K562 (cell line): ENCODE results near the gene RABEPK. TPM values are rescaled to one million over a fixed set of nuclear protein-coding genes. Genes with fewer than 3 reads are reported as not detected.
A peak's percentile ranks its signal among the peaks of the same experiment; 100 is the strongest.

Source experiments
- ATAC-seq: fragments of 200-7000 bp; cut with Tn5 transposase; 3 replicates; pipeline ENCODE4 v1.9.1; 2020; ENCODE audit warnings: moderate library complexity
- BruUV-seq: library from RNA; stranded (reverse); fragments of 400-500 nt; replicated peaks from 2 replicates; lab custom pipeline; 2021; lab: Mats Ljungman, UMichigan
- CTCF ChIA-PET: fragments of 300-600 bp; formaldehyde crosslinking; extraction: SDS; loops from one replicate; lab custom pipeline; 2021; ENCODE audit warnings: low intra/inter-chr PET ratio; lab: Yijun Ruan, JAX
- POLR2A ChIA-PET: fragments of 300-600, 350-650 bp; sonication (Branson Sonifier 250); formaldehyde crosslinking; extraction: SDS; loops from one replicate; lab custom pipeline; 2021; ENCODE audit warnings: antibody characterized with exemption, inconsistent platforms; lab: Yijun Ruan, JAX
- DNase-seq, 4 experiments: peaks; one replicate each; pipeline versions ENCODE4 v3.0.0 to v3.0.0-alpha.2; 2011 to 2018; ENCODE audit warnings: low spot score in 3 of 4, mixed read lengths in 3 of 4; ENCODE audit errors: extremely low read depth in 1 of 4
- FAIRE-seq: peaks from 2 replicates; lab custom pipeline; 2011; peaks lifted over from hg19 to GRCh38; lab: Jason Lieb, UNC
- H2AFZ ChIP-seq: 2 replicates; pipeline ENCODE4 v1.6.0; 2011; ENCODE audit warnings: low read depth, low read length, control low read depth, inconsistent platforms
- H3K27ac ChIP-seq: fragments of 200-600 bp; 3 replicates; pipeline ENCODE4 v1.8.0; 2011; ENCODE audit warnings: low read depth, mild to moderate bottlenecking, control low read depth, inconsistent platforms, low read length, moderate library complexity, mixed read lengths; ENCODE audit errors: extremely low read depth
- H3K27me3 ChIP-seq, 2 experiments: fragments of 300-600 bp in 1 of 2; 2 replicates in 1 of 2; 3 replicates in 1 of 2; pipeline versions ENCODE4 v1.6.0 to v1.8.0; 2011; ENCODE audit warnings: inconsistent platforms in 2 of 2, low read length in 2 of 2, mild to moderate bottlenecking in 1 of 2, mixed read lengths in 1 of 2, moderate library complexity in 1 of 2; ENCODE audit not compliant: control insufficient read depth in 2 of 2, insufficient read depth in 2 of 2
- H3K36me3 ChIP-seq: fragments of 300-600 bp; 3 replicates; pipeline ENCODE4 v1.8.0; 2011; ENCODE audit warnings: mild to moderate bottlenecking, low read length, inconsistent platforms; ENCODE audit not compliant: control insufficient read depth, insufficient read depth
- H3K4me1 ChIP-seq, 2 experiments: fragments of 200-600 bp in 1 of 2; replicated peaks in 1 of 2; 2 replicates in 1 of 2; 3 replicates in 1 of 2; pipeline versions ENCODE4 v1.5.1 to v1.8.0; 2011; ENCODE audit warnings: inconsistent platforms in 2 of 2, low read length in 2 of 2, mild to moderate bottlenecking in 1 of 2, mixed read lengths in 1 of 2, moderate library complexity in 1 of 2; ENCODE audit not compliant: control insufficient read depth in 2 of 2, insufficient read depth in 2 of 2
- H3K4me2 ChIP-seq: 2 replicates; pipeline ENCODE4 v1.6.1; 2011; ENCODE audit warnings: low read length, control low read depth, inconsistent platforms, mixed read lengths; ENCODE audit not compliant: insufficient read depth
- H3K4me3 ChIP-seq: fragments of 200-600 bp; sonication (generic), shearing (Covaris generic); 2 replicates; pipeline ENCODE4 v1.5.1; 2016; ENCODE audit warnings: control low read depth, inconsistent platforms
- H3K79me2 ChIP-seq: fragments of 200-600 bp; 3 replicates; pipeline ENCODE4 v1.8.0; 2011; ENCODE audit warnings: low read length, inconsistent platforms; ENCODE audit not compliant: control insufficient read depth, insufficient read depth
- H3K9ac ChIP-seq, 2 experiments: 2 replicates each; pipeline versions ENCODE4 v1.6.0 to v1.6.1; 2011; ENCODE audit warnings: low read depth in 2 of 2, low read length in 2 of 2, control low read depth in 1 of 2, inconsistent platforms in 1 of 2, mild to moderate bottlenecking in 1 of 2, mixed read lengths in 1 of 2; ENCODE audit not compliant: insufficient read depth in 1 of 2
- H3K9me1 ChIP-seq: one replicate; pipeline ENCODE4 v1.6.0; 2011; ENCODE audit warnings: inconsistent platforms, mild to moderate bottlenecking, low read length, moderate library complexity; ENCODE audit not compliant: control insufficient read depth, insufficient read depth
- H3K9me3 ChIP-seq: replicated peaks from 2 replicates; pipeline ENCODE4 v1.5.1; 2011; ENCODE audit warnings: low read depth, low read length, inconsistent platforms; ENCODE audit not compliant: control insufficient read depth, insufficient read depth
- H4K20me1 ChIP-seq: replicated peaks from 2 replicates; pipeline ENCODE4 v1.6.1; 2011; ENCODE audit warnings: low read length, inconsistent platforms, mixed read lengths; ENCODE audit not compliant: control insufficient read depth, insufficient read depth
- ATF3 ChIP-seq, 2 experiments: fragments of 450-650 bp in 1 of 2; sonication (generic) in 1 of 2; formaldehyde crosslinking in 1 of 2; IDR thresholded peaks in 1 of 2; conservative IDR thresholded peaks in 1 of 2; 2 replicates each; pipeline versions ENCODE4 v1.6.1 to v1.8.1; 2016 to 2023; ENCODE audit warnings: mild to moderate bottlenecking in 2 of 2, moderate library complexity in 2 of 2, inconsistent platforms in 1 of 2, missing genetic modification reagents in 1 of 2
- HDAC8 ChIP-seq: fragments of 450-650 bp; IDR thresholded peaks from 2 replicates; pipeline ENCODE4 v1.6.1; 2016; ENCODE audit warnings: mild to moderate bottlenecking, missing genetic modification characterization, moderate library complexity, missing compliant biosample characterization
- IFI16 ChIP-seq: fragments of 250-450 bp; sonication (Bioruptor Pico); IDR thresholded peaks from 2 replicates; pipeline ENCODE4 v2.1.2; 2022; ENCODE audit warnings: mild to moderate bottlenecking, inconsistent platforms
- KLF13 ChIP-seq: fragments of 450-650 bp; IDR thresholded peaks from 2 replicates; pipeline ENCODE4 v1.6.1; 2016; ENCODE audit warnings: missing genetic modification characterization, low read depth, mild to moderate bottlenecking, missing compliant biosample characterization, moderate library complexity, borderline replicate concordance
- MYC ChIP-seq, 2 experiments: fragments of 250-450 bp in 1 of 2; sonication (Bioruptor Pico) in 1 of 2; IDR thresholded peaks; 2 replicates each; pipeline versions ENCODE4 v1.5.1 to v1.6.1; 2012 to 2021; ENCODE audit warnings: low read depth in 2 of 2, borderline replicate concordance in 1 of 2, improper control_type of control experiment in 1 of 2, low read length in 1 of 2, mild to moderate bottlenecking in 1 of 2, moderate library complexity in 1 of 2
- PKNOX1 ChIP-seq: fragments of 450-650 bp; IDR thresholded peaks from 2 replicates; pipeline ENCODE4 v1.6.1; 2016
- ZNF197 ChIP-seq: fragments of 200-800 bp; sonication (Bioruptor generic); IDR thresholded peaks from 2 replicates; pipeline ENCODE4 v1.6.1; 2016; ENCODE audit warnings: low read depth, missing genetic modification characterization, missing compliant biosample characterization
- ZNF639 ChIP-seq, 2 experiments: fragments of 200-800 bp in 1 of 2; sonication (Bioruptor generic) in 1 of 2; sonication (generic) in 1 of 2; formaldehyde crosslinking in 1 of 2; IDR thresholded peaks in 1 of 2; conservative IDR thresholded peaks in 1 of 2; 2 replicates each; pipeline versions ENCODE4 v1.5.0 to v1.6.1; 2016 to 2020; ENCODE audit warnings: missing compliant biosample characterization in 1 of 2, missing genetic modification characterization in 1 of 2, missing genetic modification reagents in 1 of 2
- ZNF740 ChIP-seq, 3 experiments: fragments of 200-800 bp in 1 of 3; sonication (Bioruptor generic) in 1 of 3; sonication (generic) in 1 of 3; formaldehyde crosslinking in 1 of 3; IDR thresholded peaks; 2 replicates each; pipeline versions ENCODE4 v1.6.1 to v1.8.0; 2016 to 2022; ENCODE audit warnings: mild to moderate bottlenecking in 2 of 3, missing compliant biosample characterization in 2 of 3, missing genetic modification characterization in 2 of 3, missing genetic modification reagents in 1 of 3
- WGBS: fragments of 100-300 bp; shearing (Covaris generic); methylation state at CpG from one replicate; pipeline ENCODE4 v1.1.6; 2016; ENCODE audit warnings: low coverage, mixed read lengths; ENCODE audit not compliant: insufficient coverage; ENCODE audit errors: missing lambda C conversion rate; 5-methylcytosine and 5-hydroxymethylcytosine counted together
- in situ Hi-C: fragments of 300-500 bp; cut with MboI; formaldehyde crosslinking; loops from 4 replicates; pipeline ENCODE4 v1.15.0; 2018; ENCODE audit warnings: inconsistent platforms, mixed read lengths
- intact Hi-C: fragments of 100-400 bp; cut with micrococcal nuclease; formaldehyde crosslinking; loops from 2 replicates; pipeline ENCODE4 v1.14.2; 2022
- polyA plus RNA-seq, 8 experiments: library from polyadenylated mRNA; depleted of rRNA in 4 of 8; stranded (reverse) in 5 of 8; unstranded in 3 of 8; fragments of >200 nt; fragmentation: Nextera tagmentation in 2 of 8; fragmentation: Illumina TruSeq in 1 of 8; extraction: Ambion mirVana in 2 of 8; extraction: Trizol in 1 of 8; gene quantifications; 2 replicates each; pipeline versions ENCODE4 v1.2.1 to v1.2.3, GENCODE V29; 2011 to 2014; ENCODE audit warnings: inconsistent platforms in 1 of 8, missing spikeins in 1 of 8
- total RNA-seq, 7 experiments: library from RNA; depleted of rRNA in 6 of 7; stranded (reverse); fragments of >200 nt in 6 of 7; fragmentation: Illumina TruSeq in 2 of 7; extraction: Trizol in 2 of 7; gene quantifications; 2 replicates each; pipeline versions ENCODE4 v1.2.1 to v1.2.3, GENCODE V29; 2011 to 2021; ENCODE audit warnings: low replicate concordance in 1 of 7

Gene RABEPK
- total and polyA plus RNA-seq, 9 of the 15 experiments (the other 6 are each of a cell fraction or from before 2014, with no cell fraction given), result 38.3 to 113 (median 52.8) TPM

- TF ChIP-seq ZNF740 (CRISPR knock-in tag; IDR thresholded peaks at IDR 0.05) (no peak), ZNF740 (tag; IDR thresholded peaks at IDR 0.05) (peak in 1 of 2 experiments; percentile 75; a peak in 1 of 4 replicates), PKNOX1 (no peak), IFI16 (CRISPR knock-in tag) (peak; percentile 71; the same call in 1 of the 2 replicates)
These were observed 43.5 kb downstream of the RABEPK start (continued) for GRCh38 chr9:125243792-125244260.

GRCh38 chr9:125246261-125246667, 45.9 kb downstream of the RABEPK start:
- peak; percentile 41 for ATAC-seq
- FAIRE-seq, result peak; percentile 77
- ChIA-PET CTCF (no interaction called here), POLR2A (interaction anchor here (0.7 to 1.6 kb wide), 6 partner anchors 8 to 284 kb away, joined by 3 to 7 read pairs (median 4); partner anchors contain the start of gene GAPVD1)
- intact Hi-C loops (no loop called here), in situ Hi-C loops (no loop called here)
- no peaks in the 10 kb centered on the region for H4K20me1 ChIP-seq
- H3K27ac ChIP-seq, result peak overlapping the region; percentile 76
- peaks cover 18 to 29% of the 10 kb centered on the region in 2 experiments; a peak in 4 of 5 replicates for H3K4me1 ChIP-seq
- no peaks in the 10 kb centered on the region for H3K9me1 ChIP-seq
- peaks cover 11% of the 10 kb centered on the region for H3K79me2 ChIP-seq
- H3K4me3 ChIP-seq, result no peak overlapping the region
- no peaks in the 10 kb centered on the region for H3K27me3 ChIP-seq
- peak in 1 of 4 experiments; percentile 73 for DNase-seq
- peak overlapping the region; percentile 50 to 53; a peak in 3 of 4 replicates for H3K9ac ChIP-seq
- H2AFZ ChIP-seq, result peak overlapping the region; percentile 79
- no peaks in the 10 kb centered on the region for H3K36me3 ChIP-seq
- no TSS peak for BruUV-seq
- H3K4me2 ChIP-seq, result peak overlapping the region; percentile 57
- H3K9me3 ChIP-seq, result no peaks in the 10 kb centered on the region
- WGBS, result 9% methylated on average over 6 of the region's 6 CpGs
- 0 out of 4 replicates have a peak, but pooled peaks of 1 of the 2 experiments have one; percentile 43 for TF ChIP-seq ZNF639 (CRISPR knock-in tag; conservative IDR thresholded peaks at IDR 0.05 in 1 of 2, IDR thresholded peaks at IDR 0.05 in 1 of 2)
- 0 out of 2 replicates have a peak, but pooled peaks have one; percentile 7 for TF ChIP-seq ZNF197 (CRISPR knock-in tag)
- TF ChIP-seq MYC (IDR thresholded peaks at IDR 0.05; ENCODE audit: low read depth, low read length), result no peak
- no peak for TF ChIP-seq MYC (CRISPR knock-in tag; IDR thresholded peaks at IDR 0.05; ENCODE audit: borderline replicate concordance, low read depth)
- TF ChIP-seq HDAC8 (tag), result 0 out of 2 replicates have a peak, but pooled peaks have one; percentile 47
- TF ChIP-seq KLF13 (tag), result no peak
- TF ChIP-seq ATF3 (IDR thresholded peaks at IDR 0.05), result no peak
- TF ChIP-seq ATF3 (CRISPR knock-in tag; conservative IDR thresholded peaks at IDR 0.05), result no peak
